Sigmoid colon (tissue), 7 donors: Measurements from ENCODE around the gene STX18. TPM values are rescaled to one million over a fixed set of nuclear protein-coding genes. Genes with fewer than 3 reads are reported as not detected.

ENCODE experiments used
- DNase-seq: peaks from one replicate; pipeline ENCODE4 v3.0.0-alpha.2; 2019
- H3K27ac ChIP-seq, 4 donors: fragments of 200-600 bp; sonication (generic); one replicate each; pipeline ENCODE4 v1.5.1; 2016 to 2019; ENCODE audit warnings: mild to moderate bottlenecking in 1 of 4
- H3K27me3 ChIP-seq, 3 donors: fragments of 200-600 bp; sonication (generic); one replicate each; pipeline ENCODE4 v1.5.1; 2019; ENCODE audit warnings: mild to moderate bottlenecking in 1 of 3
- H3K36me3 ChIP-seq, 4 donors: fragments of 200-600 bp; sonication (generic); one replicate each; pipeline ENCODE4 v1.5.1; 2016 to 2019
- H3K4me1 ChIP-seq, 4 donors: fragments of 200-600 bp; sonication (generic); one replicate each; pipeline ENCODE4 v1.5.1; 2017 to 2019
- H3K4me3 ChIP-seq, 4 donors: fragments of 200-600 bp; sonication (generic); one replicate each; pipeline ENCODE4 v1.5.1; 2017 to 2019; ENCODE audit warnings: mild to moderate bottlenecking in 2 of 4, moderate library complexity in 1 of 4
- H3K9me3 ChIP-seq, 4 donors: fragments of 200-600 bp in 3 of 4; sonication (generic) in 3 of 4; one replicate each; pipeline versions ENCODE4 v1.5.1 to v1.6.1; 2013 to 2019
- CTCF ChIP-seq, 4 experiments: fragments of 450-650 bp in 3 of 4; fragments of 200-600 bp in 1 of 4; IDR thresholded peaks; one replicate each; pipeline ENCODE4 v1.5.1; 2016 to 2019; ENCODE audit warnings: antibody characterized with exemption in 4 of 4, mild to moderate bottlenecking in 3 of 4, moderate library complexity in 2 of 4
- EP300 ChIP-seq, 4 donors: sonication (generic); formaldehyde crosslinking; IDR thresholded peaks; one replicate each; pipeline ENCODE4 v1.6.1; 2017; ENCODE audit warnings: antibody characterized with exemption in 4 of 4
- POLR2A ChIP-seq, 2 donors: fragments of 450-650 bp; IDR thresholded peaks; one replicate each; pipeline ENCODE4 v1.6.1; 2016; ENCODE audit warnings: antibody characterized with exemption in 2 of 2, mild to moderate bottlenecking in 2 of 2, moderate library complexity in 2 of 2
- POLR2AphosphoS5 ChIP-seq, 4 donors: sonication (generic); formaldehyde crosslinking; IDR thresholded peaks; one replicate each; pipeline ENCODE4 v1.6.1; 2017; ENCODE audit warnings: antibody characterized with exemption in 4 of 4
- WGBS, 2 donors: extraction: QIAGEN DNeasy Blood & Tissue Kit; methylation state at CpG; one replicate each; pipeline ENCODE4 v1.1.7; 2013; 5-methylcytosine and 5-hydroxymethylcytosine counted together
- intact Hi-C: fragments of 100-400 bp; cut with DNase I; formaldehyde crosslinking; loops from one replicate; pipeline ENCODE4 v1.15.1; 2023
- polyA plus RNA-seq, 3 donors: library from polyadenylated mRNA; stranded (reverse); fragments of 200-250 nt; gene quantifications; one replicate each; pipeline ENCODE4 v1.2.3, GENCODE V29; 2013
- total RNA-seq, 4 donors: library from RNA; depleted of rRNA; stranded (reverse); fragments of >200 nt; gene quantifications; one replicate each; pipeline ENCODE4 v1.1.0, GENCODE V29; 2016
- donor health status: healthy with polysubstance abuse.
- donor health status: Bipolar disorder and iron deficiency.
- donor health status: healthy.

Gene STX18
- total and polyA plus RNA-seq, 7 donors, result 23.5 to 45.1 (median 26.3) TPM

- Histone ChIP-seq H3K4me3 (no peak overlapping the region), H3K9me3 (no peaks in the 10 kb centered on the region), H3K4me1 (no peaks in the 10 kb centered on the region), H3K27me3 (no peaks in the 10 kb centered on the region), H3K27ac (no peak overlapping the region), H3K36me3 (peaks cover 4 to 56% (median 10%) of the 10 kb centered on the region in 4 donors)
- intact Hi-C loops, result no loop called here
- DNase-seq, result no peak
- TF ChIP-seq EP300 (IDR thresholded peaks at IDR 0.05) (no peak), POLR2AphosphoS5 (IDR thresholded peaks at IDR 0.05) (no peak), CTCF (IDR thresholded peaks at IDR 0.05) (no peak), POLR2A (IDR thresholded peaks at IDR 0.05) (no peak)
- 59 to 62% methylated on average over 3 of the region's 3 CpGs for WGBS, 2 donors
Observed at GRCh38 chr4:4462970-4463369, 78.9 kb downstream of the STX18 start.

- peaks cover 4 to 56% (median 13%) of the 10 kb centered on the region in 4 donors for H3K36me3 ChIP-seq
- no peaks in the 10 kb centered on the region for H3K27me3 ChIP-seq
- WGBS, 2 donors, result 68 to 76% methylated on average over 5 of the region's 5 CpGs
- intact Hi-C loops, result no loop called here
- no peak for DNase-seq
- no peak overlapping the region for H3K4me3 ChIP-seq
- TF ChIP-seq CTCF (IDR thresholded peaks at IDR 0.05), result no peak
- TF ChIP-seq POLR2A (IDR thresholded peaks at IDR 0.05), result no peak
- no peak for TF ChIP-seq EP300 (IDR thresholded peaks at IDR 0.05)
- no peak for TF ChIP-seq POLR2AphosphoS5 (IDR thresholded peaks at IDR 0.05)
- H3K9me3 ChIP-seq, result no peaks in the 10 kb centered on the region
- no peak overlapping the region for H3K27ac ChIP-seq
- no peaks in the 10 kb centered on the region for H3K4me1 ChIP-seq
Observed at GRCh38 chr4:4461850-4462249, 80.0 kb downstream of the STX18 start.

GRCh38 chr4:4461178-4461577 is 80.7 kb downstream of the STX18 start:
- no peak overlapping the region for H3K27ac ChIP-seq
- H3K9me3 ChIP-seq, result no peaks in the 10 kb centered on the region
- H3K36me3 ChIP-seq, result peaks cover 11 to 56% (median 17%) of the 10 kb centered on the region in 4 donors
- no peak for TF ChIP-seq POLR2A (IDR thresholded peaks at IDR 0.05)
- no peak for TF ChIP-seq CTCF (IDR thresholded peaks at IDR 0.05)
- no peak for TF ChIP-seq POLR2AphosphoS5 (IDR thresholded peaks at IDR 0.05)
- no peak for TF ChIP-seq EP300 (IDR thresholded peaks at IDR 0.05)
- intact Hi-C loops, result no loop called here
- no peaks in the 10 kb centered on the region for H3K4me1 ChIP-seq
- H3K27me3 ChIP-seq, result no peaks in the 10 kb centered on the region
- no peak overlapping the region for H3K4me3 ChIP-seq
- no peak for DNase-seq

- WGBS, 2 donors, result 94 to 96% methylated on average over 6 of the region's 6 CpGs
- Histone ChIP-seq H3K4me1 (no peaks in the 10 kb centered on the region), H3K27me3 (no peaks in the 10 kb centered on the region), H3K36me3 (peaks cover 14 to 56% (median 18%) of the 10 kb centered on the region in 4 donors), H3K4me3 (no peak overlapping the region), H3K27ac (no peak overlapping the region), H3K9me3 (no peaks in the 10 kb centered on the region)
- intact Hi-C loops, result no loop called here
- TF ChIP-seq CTCF (IDR thresholded peaks at IDR 0.05) (no peak), EP300 (IDR thresholded peaks at IDR 0.05) (no peak), POLR2AphosphoS5 (IDR thresholded peaks at IDR 0.05) (no peak), POLR2A (IDR thresholded peaks at IDR 0.05) (no peak)
- DNase-seq, result no peak
Observed at GRCh38 chr4:4460759-4461158, 81.1 kb downstream of the STX18 start.

GRCh38 chr4:4459181-4459580 is 82.7 kb downstream of the STX18 start:
- no peaks in the 10 kb centered on the region for H3K9me3 ChIP-seq
- H3K4me1 ChIP-seq, result no peaks in the 10 kb centered on the region
- TF ChIP-seq POLR2AphosphoS5 (IDR thresholded peaks at IDR 0.05) (no peak), CTCF (IDR thresholded peaks at IDR 0.05) (no peak), POLR2A (IDR thresholded peaks at IDR 0.05) (no peak), EP300 (IDR thresholded peaks at IDR 0.05) (no peak)
- DNase-seq, result no peak
- H3K27ac ChIP-seq, result no peak overlapping the region
- H3K27me3 ChIP-seq, result no peaks in the 10 kb centered on the region
- intact Hi-C loops, result no loop called here
- H3K36me3 ChIP-seq, result peaks cover 14 to 57% (median 26%) of the 10 kb centered on the region in 4 donors
- H3K4me3 ChIP-seq, result no peak overlapping the region
- WGBS, 2 donors, result 94 to 96% methylated on average over 5 of the region's 5 CpGs
